Panc1 (cell line): ENCODE measurements around the gene DNAL4.

Experiments
- POLR2AphosphoS5 ChIP-seq: IDR thresholded peaks from 2 replicates; pipeline ENCODE4 v1.6.1; 2012; ENCODE audit warnings: mild to moderate bottlenecking, low read depth, low read length, moderate library complexity
- TCF7L2 ChIP-seq: IDR thresholded peaks from 2 replicates; pipeline ENCODE4 v1.6.1; 2011; ENCODE audit warnings: mild to moderate bottlenecking, low read depth, low read length, inconsistent platforms
- TF ChIP-seq, protein P1 (sequence below), 2 experiments: IDR thresholded peaks; 2 replicates each; pipeline ENCODE4 v1.6.1; 2011 to 2012; ENCODE audit warnings: low read depth in 2 of 2, control low read depth in 1 of 2, low read length in 1 of 2, mild to moderate bottlenecking in 1 of 2, moderate library complexity in 1 of 2; ENCODE audit not compliant: insufficient read depth in 1 of 2
- TF ChIP-seq, protein P2 (sequence below): fragments of 450-650 bp; IDR thresholded peaks from 2 replicates; pipeline ENCODE4 v1.5.1; 2017; ENCODE audit warnings: mild to moderate bottlenecking

DNA sequence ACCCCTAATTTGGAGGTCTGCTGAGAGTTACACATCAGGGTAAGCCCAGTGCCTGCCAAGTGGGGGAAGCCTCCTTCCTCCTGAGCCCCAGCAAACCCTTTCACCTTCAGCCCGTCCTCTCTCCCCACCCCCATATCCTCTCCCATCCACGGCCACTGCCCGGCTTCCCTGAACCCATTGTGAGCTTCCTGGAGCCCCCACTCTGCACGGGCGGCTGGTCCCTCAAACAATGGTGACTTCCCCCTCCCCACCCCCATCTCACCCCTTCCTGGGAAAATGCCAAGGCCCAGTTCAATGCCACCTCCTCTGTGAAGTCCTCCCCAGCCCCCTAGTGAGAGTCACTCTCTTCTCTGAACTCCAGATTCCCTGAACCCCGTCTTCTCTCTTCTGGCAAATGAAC, 17.9 kb downstream of the DNAL4 start:
- TF ChIP-seq, protein P1, sequence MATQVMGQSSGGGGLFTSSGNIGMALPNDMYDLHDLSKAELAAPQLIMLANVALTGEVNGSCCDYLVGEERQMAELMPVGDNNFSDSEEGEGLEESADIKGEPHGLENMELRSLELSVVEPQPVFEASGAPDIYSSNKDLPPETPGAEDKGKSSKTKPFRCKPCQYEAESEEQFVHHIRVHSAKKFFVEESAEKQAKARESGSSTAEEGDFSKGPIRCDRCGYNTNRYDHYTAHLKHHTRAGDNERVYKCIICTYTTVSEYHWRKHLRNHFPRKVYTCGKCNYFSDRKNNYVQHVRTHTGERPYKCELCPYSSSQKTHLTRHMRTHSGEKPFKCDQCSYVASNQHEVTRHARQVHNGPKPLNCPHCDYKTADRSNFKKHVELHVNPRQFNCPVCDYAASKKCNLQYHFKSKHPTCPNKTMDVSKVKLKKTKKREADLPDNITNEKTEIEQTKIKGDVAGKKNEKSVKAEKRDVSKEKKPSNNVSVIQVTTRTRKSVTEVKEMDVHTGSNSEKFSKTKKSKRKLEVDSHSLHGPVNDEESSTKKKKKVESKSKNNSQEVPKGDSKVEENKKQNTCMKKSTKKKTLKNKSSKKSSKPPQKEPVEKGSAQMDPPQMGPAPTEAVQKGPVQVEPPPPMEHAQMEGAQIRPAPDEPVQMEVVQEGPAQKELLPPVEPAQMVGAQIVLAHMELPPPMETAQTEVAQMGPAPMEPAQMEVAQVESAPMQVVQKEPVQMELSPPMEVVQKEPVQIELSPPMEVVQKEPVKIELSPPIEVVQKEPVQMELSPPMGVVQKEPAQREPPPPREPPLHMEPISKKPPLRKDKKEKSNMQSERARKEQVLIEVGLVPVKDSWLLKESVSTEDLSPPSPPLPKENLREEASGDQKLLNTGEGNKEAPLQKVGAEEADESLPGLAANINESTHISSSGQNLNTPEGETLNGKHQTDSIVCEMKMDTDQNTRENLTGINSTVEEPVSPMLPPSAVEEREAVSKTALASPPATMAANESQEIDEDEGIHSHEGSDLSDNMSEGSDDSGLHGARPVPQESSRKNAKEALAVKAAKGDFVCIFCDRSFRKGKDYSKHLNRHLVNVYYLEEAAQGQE (IDR thresholded peaks at IDR 0.05; ENCODE audit: insufficient read depth in 1 of 2, low read depth in 2 of 2, low read length in 1 of 2): no peak
- TF ChIP-seq, protein P2, sequence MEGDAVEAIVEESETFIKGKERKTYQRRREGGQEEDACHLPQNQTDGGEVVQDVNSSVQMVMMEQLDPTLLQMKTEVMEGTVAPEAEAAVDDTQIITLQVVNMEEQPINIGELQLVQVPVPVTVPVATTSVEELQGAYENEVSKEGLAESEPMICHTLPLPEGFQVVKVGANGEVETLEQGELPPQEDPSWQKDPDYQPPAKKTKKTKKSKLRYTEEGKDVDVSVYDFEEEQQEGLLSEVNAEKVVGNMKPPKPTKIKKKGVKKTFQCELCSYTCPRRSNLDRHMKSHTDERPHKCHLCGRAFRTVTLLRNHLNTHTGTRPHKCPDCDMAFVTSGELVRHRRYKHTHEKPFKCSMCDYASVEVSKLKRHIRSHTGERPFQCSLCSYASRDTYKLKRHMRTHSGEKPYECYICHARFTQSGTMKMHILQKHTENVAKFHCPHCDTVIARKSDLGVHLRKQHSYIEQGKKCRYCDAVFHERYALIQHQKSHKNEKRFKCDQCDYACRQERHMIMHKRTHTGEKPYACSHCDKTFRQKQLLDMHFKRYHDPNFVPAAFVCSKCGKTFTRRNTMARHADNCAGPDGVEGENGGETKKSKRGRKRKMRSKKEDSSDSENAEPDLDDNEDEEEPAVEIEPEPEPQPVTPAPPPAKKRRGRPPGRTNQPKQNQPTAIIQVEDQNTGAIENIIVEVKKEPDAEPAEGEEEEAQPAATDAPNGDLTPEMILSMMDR: no peak
- no peak for TF ChIP-seq TCF7L2
- no peak for TF ChIP-seq POLR2AphosphoS5
